HuH-7 (cell line): ENCODE results near the gene CCNK.

ENCODE experiments used
- DNase-seq: peaks from one replicate; pipeline ENCODE4 v3.0.0; 2011; ENCODE audit warnings: low spot score

CCNK gene

DNA sequence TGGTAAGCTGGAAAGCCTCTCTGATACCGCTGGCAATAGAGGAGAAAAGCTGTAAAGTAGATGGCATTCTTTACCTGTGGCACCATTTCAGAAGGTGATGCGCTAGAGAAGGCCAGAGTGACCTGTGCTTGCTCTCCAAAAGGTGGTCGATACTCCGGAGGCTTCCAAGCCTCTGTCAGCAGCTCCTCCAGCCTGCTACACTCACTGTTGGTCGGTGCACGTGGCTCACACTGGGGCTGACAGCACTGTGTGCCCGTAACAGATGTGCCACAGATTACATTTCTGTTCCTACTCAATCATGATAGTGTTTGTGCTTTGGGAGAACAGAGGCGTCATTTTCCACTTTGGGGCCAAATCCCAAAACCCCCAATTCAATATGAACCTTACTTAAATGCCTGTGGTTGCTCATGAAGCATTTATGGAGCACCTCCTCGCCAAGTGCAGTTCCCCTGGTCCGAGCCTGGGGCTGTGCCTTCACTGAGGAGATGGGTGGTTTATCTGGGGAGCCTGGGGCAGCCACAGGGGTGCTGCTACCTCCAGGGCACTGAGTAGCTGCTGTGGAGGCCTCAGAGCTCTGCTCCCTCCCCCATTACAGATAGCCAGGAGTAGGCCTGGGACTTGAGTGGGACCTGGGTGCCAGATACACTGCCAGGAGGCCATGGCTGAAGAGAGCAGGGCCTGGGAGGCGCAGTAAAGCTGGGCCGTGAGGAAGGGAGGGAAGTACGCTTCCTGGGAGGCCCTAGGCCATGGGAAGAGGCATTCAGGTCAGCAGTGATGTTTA, 26.8 kb downstream of the CCNK start:
- no peak for DNase-seq

DNA sequence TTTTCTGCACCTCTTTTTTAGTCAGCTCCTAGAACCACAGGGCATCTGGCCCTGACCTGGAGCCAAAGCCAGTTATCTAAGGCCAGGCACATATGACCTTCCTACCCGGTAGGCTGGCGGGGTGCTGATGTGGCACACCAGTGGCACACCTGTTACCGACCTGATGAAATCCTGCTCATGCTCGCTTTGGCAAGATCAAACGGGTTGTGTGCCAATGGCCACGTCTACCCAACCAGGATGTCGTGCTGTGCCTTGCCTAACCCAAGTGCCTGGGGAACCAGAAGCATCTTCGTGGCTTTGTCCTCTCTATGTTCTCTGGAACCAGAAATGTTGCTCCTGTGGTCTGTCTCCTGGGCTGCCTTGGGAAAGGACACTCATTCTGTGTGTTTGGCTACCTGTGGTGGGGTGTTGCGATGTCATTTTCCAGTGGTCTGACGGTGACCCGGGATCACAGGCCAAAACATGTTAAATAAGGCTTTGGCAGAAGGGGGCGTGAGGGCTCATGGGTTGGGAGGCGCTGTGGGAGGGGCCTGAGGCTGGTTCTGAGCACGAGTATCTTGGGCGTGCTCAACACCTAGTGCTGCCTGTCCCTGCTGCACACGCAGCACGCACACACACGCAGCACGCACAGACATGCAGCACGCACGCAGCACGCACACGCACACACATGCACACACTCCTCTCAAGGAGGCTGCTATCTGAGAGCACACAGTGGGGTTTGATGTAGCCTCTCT, 27.9 kb downstream of the CCNK start:
- no peak for DNase-seq

DNA sequence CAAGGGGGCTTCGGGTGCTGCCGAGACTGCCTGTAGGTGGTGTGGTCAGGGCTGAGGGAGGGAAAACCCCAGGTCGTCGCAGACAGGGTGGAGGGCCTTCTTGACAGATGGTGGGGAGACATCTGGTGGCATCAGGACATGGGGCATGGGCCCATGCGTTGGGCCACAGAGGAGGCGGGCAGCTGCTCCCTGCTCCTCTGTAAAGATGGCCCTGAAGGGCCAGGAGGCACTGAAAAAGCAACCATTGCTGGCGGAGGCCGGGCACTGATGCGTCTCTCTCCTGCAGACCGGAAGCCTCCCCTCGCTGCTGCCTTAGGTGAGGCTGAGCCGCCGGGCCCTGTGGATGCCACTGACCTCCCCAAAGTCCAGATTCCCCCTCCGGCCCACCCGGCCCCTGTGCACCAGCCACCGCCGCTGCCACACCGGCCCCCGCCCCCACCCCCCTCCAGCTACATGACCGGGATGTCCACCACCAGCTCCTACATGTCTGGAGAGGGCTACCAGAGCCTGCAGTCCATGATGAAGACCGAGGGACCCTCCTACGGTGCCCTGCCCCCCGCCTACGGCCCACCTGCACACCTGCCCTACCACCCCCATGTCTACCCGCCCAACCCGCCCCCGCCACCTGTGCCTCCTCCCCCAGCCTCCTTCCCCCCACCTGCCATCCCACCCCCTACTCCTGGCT, 28.8 kb downstream of the CCNK start:
- no peak for DNase-seq

DNA sequence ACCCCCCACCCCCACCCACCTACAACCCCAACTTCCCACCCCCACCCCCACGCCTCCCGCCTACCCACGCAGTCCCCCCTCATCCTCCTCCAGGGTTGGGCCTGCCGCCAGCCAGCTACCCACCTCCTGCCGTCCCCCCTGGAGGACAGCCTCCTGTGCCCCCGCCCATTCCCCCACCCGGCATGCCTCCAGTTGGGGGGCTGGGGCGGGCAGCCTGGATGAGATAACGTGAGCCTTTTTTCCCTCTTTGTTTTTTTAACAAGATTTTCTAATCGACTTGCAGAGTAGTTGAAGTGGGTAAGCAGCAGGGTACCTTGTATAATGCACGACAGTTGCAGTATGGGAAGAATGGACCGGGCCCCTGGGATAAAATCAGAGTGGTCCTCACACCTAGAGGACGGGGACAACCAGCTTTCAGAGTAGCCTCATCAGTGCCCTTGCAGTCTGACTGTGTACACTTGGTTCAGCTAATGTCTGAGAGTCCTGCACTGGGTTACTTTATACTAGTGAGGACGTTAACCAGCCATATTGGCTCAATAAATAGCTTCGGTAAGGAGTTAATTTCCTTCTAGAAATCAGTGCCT, 29.4 kb downstream of the CCNK start:
- DNase-seq: no peak

- DNase-seq: no peak
These were observed 30.4 kb downstream of the CCNK start for GRCh38 chr14:99511421-99512109.

DNA sequence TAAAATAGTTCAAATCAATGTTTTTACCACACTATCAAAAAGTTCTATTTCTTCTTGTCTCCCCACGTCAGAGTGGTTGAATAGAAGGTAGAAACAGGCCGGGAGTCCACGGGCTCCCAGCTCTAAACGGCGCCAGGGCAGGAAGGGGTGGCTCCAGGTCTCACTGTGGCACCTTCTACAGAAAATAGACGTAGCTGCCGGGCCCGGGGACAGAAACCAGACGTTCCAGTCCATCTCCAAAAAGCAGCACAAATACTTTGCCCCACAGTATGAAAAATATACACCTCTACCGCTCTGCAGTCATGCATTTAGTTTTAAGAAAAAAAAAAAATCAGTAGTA, 30.9 kb downstream of the CCNK start:
- no peak for DNase-seq

DNA sequence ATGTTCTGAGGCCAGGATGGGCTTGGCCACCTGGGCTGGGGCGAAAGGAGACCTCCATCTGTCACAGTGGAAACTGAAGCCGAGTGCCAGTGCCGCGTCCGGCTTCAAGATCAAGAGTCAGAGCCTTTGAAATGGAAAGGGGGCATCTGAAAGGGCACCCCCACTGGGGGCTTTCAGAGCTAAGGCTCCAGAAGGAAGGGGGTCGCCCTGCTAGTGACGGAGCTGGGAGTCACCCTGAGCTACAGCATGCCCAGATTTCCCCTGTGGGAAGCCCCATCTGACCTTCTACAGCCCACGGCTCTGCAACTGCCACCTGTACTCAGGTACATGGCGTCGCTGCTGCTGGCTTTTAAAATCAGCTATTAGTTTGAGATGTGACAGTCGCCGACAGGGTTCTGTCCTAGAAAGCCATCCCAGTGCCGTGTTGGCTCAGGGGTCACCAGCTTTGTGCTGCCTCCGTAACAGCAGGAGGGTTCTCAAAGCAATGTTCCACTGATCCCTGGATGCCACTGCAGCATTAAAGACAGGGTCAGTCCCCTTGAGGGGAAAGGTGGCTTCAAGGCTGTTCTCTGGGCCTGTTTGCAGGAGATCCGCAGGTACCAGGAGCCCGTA, 31.5 kb downstream of the CCNK start:
- DNase-seq: no peak

GRCh38 chr14:99513183-99513694, 32.0 kb downstream of the CCNK start:
- DNase-seq: no peak

DNA sequence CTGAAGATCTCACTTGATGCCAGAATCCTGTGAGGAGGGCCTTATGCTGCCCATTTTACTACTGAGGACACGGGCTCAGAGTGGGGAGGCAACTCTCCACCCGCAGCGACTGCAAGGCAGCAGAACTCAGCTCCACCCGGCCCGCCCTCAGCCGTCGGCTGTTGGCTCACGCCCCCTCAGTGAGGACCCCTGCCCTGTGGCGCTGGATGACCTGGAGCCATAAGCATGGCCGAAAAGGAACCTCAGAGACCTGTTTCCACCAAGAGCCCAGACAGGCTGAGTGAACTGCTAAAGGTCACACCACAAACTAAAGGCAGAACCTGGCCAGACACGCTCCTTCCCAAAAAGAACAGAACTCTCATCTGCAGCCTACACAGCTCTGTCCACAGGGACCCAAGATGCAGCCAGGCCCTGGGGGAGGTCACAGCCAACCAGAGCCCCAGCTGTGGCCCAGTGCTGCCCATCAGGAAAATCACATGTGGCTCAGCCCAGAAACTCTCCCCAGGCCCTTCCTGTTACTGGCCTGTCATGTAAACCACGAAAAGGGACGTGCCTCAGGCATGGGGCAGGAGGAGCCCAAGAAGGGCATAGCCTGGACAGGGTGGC, 32.8 kb downstream of the CCNK start:
- no peak for DNase-seq

GRCh38 chr14:99514552-99515300, 33.5 kb downstream of the CCNK start:
- peak; percentile 2 for DNase-seq

DNA sequence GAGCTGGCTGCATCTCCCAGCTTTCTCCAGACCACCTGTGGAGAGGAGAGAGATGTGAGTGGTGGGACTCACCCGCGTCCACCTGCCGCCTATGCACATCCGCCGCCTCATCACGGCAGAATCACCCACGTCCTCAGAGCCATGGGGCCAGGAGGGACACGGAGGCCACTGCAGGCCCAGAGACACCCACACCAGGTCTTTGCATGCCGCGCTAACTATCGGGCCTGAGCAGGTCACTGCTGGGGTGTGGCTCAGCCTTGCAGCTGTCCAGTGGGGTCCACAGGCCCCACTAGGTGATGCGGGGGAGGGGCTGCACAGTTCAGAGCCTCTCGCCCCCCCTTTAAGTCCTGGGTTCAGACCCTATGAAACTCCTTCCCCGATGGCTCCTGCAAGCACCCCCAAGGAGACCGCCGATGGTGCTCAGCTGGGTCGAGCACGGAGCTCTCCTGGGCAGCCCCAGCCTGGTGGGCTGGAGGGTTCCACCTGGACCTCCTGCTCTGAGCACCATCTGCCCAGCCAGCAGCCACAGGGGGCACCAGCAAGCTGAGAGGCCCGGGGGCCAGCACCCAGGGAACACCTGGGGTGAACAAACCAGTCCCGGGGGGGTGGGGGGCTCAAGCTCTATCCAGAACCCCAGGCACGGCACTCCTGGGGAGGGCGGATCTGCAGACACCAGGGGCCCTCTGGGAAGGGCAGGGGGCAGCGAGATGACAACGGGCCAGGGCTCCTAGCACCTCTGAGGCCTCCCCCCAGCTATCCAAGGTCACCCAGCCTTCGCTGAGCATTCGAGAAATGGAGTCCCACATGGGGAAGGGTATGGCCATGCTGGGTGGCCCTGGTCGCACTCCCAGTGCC, 34.3 kb downstream of the CCNK start:
- no peak for DNase-seq

GRCh38 chr14:99516156-99516870, 35.1 kb downstream of the CCNK start:
- no peak for DNase-seq

DNA sequence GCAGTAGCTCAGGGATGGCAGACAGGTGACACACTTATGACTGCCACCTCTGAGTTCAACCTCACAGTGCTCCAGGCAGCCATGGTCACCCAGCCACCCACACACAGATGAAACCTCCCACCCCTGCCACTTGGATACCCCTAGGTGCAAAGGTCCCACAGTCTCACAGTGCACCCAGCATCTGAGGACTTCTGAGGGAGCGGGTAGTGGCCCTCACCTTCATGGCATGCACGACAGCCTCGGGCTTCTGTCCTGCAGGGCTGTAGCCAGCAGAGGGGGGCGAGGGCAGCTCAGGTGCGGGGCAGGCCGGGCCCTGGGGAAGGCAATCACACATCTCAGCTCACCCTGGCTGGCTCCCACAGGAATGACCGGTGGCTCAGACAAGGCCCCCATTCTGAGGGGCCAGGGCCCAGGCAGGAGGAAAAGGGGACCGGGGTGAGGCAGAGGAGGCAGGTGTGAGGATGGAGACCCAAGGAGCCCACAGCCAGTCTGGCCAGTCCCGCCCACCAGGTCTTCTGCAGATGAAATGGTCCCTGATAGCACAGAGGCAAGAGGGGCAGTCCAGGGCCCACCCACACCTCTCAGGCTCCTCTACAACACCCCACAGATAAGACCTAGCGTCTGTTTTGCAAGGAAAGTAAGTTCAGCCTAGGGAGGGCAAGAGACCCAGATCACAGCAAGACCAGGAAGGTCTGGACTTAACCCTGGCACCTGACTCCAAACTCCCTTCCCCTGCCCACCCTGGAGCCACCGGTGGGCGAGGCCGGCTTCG, 35.8 kb downstream of the CCNK start:
- DNase-seq: no peak

DNA sequence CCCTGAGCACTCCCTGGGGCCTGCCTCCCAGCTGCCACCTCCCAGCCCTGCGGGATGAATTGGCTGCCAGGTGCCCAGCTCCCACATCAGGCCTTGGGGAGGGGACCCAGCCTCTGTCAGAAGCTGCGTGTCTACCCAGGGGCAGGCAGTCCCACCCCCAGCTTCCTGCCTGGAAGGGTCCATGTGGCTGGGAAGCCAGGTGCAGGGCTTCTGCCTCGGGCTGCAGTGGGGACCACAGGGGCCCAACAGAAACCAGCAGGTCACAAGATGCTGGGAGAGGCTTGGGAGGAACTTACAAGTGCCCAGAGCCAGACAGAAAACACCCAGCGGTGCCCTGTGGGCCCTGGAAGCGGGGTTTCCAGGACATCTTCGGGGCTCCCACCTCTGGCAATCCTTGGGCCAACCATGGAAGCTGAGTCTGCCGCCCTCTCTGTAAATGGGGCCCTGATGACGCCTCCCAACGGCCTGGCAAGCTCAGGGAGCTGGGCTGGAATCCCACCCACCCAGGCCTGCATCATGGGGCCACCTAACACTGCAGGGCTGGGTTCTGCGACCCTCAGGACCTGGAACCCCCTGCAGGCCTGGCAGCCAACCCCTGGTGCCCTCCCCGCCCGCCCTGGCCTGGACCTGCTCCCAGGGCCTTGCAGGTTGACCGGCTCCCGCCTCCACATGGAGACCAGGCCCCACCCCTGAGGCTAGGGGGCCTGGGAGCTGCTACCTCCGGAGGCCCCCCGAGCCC, 36.6 kb downstream of the CCNK start:
- no peak for DNase-seq

- DNase-seq: peak; percentile 91
These were observed 37.5 kb downstream of the CCNK start for GRCh38 chr14:99518441-99519346.

DNA sequence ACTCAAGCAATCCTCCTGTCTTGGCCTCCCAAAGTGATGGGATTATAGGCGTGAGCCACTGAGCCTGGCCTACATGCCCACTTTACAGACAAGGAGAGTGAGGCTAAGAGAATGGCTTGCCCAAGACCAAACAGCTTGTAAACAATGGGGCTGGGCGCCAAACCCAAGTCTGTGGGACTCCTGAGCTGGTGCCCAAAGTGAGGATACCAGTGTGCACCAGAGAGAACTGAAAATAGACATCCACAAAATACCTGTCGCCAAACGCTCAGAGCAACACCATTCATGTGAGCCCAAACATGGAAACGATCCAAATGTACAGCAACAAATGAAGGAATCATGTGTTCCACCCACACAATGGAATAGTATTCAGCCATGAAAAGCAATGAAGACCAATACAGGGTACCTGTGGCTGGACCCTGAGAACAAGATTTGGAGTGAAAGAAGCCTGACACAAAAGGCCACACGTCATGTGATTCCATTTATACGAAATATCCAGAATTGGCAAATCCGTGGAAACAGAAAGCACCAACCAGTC, 38.2 kb downstream of the CCNK start:
- DNase-seq: no peak
